T-helper 9 cell (primary cell): ENCODE measurements around the gene VASN.
"Not testable (repeated sequence)": the region's sequence is repeated elsewhere in the genome, so short reads cannot be mapped to it uniquely, and the experiment has no call there.

ENCODE experiments used
- DNase-seq: peaks from one replicate; pipeline ENCODE4 v3.0.0-alpha.2; 2020

Gene VASN

GRCh38 chr16:4337540-4338088 is 34.0 kb upstream of the VASN start:
- no peak for DNase-seq

- no peak for DNase-seq
Observed at GRCh38 chr16:4338125-4338582, 33.5 kb upstream of the VASN start.

DNA sequence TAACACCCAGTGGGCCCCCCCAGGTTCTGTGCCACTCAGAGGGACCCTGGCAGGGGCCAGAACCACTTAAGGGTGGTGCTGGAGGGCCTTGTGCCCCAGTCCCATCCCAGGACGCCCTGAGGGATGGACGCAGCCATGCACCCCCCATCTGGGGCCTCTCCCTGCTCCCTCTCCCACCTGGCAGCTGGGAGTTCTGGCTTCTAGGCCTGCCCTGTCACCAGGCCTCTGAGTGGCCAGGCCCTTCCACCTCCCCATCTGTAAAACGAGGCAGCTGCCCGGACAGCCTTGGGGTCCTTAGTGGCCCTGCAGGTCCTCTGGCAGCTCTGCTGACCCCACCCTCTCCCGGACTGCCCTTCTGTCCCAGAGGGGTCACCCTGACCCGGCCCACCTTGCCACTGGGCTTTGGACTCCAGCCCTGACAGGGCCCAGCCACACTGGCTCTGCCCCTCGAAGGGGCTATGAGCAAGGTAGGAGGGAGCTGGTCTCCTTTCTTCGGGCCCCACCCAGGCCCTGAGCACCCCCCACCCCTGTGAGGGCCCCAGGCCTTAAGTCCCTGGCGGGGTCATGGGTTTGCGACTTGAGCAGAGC is 32.8 kb upstream of the VASN start:
- DNase-seq, result no peak

DNA sequence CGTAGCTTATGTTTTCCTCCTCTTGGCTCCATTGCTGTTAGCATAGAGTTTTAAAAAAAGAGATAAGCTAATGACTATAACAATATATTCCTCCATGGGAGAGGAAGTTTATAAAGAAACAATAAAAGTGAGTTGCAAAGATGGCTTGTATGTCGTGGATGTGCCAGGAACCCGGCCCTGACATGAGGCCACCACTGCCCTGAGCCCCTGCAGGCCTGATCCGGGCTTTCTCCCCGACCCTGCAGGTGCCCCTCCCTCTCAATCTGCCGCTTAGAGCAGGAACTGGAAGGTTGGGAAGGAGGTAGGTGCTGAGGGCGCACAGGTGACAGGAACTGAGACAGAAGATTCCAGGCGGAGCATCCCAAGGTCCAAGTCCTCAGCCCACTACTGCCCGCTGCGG is 32.2 kb upstream of the VASN start:
- DNase-seq, result no peak

DNA sequence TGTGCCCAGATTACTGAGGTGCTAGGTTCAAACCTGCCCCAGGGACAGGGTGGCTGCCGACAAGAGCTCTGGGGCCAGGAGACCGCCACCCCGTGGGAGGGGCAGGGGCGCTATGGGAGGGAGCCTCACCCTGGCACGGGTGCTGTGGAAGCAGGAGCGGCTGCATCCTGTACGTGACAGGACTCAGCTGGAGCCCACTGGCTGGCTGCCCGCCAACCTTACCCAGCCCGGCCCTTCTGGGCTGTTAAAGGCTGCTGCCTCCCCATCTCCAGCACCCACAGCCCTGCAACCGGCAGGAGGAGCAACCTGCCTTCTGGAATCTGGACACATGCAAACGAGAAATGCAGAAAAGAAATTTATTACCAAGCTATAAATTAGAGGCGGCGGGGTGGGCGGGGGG is 31.7 kb upstream of the VASN start:
- DNase-seq, result no peak

DNA sequence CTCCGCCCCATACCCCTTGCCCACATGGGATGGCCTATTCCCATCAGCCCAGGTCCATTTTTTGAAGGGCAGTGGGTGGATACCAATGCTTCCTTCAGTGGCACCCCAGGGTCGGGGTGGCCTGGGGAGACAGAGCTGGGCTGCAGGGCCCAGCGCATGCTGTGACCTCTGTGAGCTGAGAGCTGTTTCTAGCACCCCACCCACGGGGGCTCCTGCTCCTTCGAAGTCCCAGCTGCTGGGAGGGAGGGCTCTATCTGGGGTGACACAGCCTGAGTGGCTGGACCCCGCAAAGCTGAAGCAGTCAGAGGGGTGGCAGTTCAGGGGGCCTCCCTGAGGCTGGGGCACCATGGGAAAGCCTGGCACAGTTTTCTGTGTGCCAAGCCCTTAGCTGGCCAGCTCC is 31.2 kb upstream of the VASN start:
- no peak for DNase-seq

- no peak for DNase-seq
Observed at GRCh38 chr16:4341250-4341649, 30.4 kb upstream of the VASN start.

GRCh38 chr16:4342866-4343744 is 28.5 kb upstream of the VASN start:
- DNase-seq, result no peak

DNA sequence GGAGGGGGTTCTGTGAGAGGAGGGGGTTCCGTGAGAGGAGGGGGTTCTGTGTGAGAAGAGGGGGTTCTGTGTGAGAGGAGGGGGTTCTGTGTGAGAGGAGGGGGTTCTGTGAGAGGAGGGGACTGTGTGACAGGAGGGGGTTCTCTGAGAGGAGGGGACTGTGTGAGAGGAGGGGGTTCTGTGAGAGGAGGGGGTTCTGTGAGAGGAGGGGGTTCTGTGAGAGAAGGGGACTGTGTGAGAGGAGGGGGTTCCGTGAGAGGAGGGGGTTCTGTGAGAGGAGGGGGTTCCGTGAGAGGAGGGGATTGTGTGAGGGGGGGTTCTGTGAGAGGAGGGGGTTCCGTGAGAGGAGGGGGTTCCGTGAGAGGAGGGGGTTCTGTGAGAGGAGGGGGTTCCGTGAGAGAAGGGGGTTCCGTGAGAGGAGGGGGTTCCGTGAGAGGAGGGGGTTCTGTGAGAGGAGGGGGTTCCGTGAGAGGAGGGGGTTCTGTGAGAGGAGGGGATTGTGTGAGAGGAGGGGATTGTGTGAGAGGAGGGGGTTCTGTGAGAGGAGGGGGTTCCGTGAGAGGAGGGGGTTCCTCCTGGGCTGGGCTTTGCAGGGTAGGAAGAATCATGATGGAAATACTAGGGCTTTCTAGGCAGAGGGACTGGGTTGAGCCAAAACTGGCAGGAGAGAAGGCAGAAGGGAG is 27.2 kb upstream of the VASN start:
- not testable (repeated sequence) for DNase-seq

- DNase-seq, result no peak
Observed at GRCh38 chr16:4344983-4345835, 26.4 kb upstream of the VASN start.

GRCh38 chr16:4345836-4346781 is 25.5 kb upstream of the VASN start:
- DNase-seq, result no peak

GRCh38 chr16:4347010-4347409 is 24.6 kb upstream of the VASN start:
- no peak for DNase-seq

- DNase-seq, result no peak
Observed at GRCh38 chr16:4347765-4348509, 23.7 kb upstream of the VASN start.

DNA sequence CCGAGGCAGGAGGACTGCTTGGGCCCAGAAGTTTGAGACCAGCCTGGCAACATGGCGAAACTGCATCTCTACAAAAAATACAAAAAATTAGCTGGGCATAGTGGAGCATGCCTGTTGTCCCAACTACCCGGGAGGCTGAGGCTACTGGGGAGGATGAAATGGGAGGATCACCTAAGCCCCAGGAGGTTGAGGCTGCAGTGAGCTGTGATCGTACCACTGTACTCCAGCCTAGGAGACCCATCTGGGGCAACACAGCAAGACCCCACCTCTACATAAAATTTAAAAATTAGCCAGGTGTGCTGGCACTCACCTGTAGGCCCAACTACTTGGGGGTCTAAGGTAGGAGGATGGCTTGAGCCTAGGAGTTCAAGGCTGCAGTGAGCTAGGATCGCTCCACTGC is 22.3 kb upstream of the VASN start:
- DNase-seq, result no peak

- DNase-seq, result no peak
Observed at GRCh38 chr16:4350365-4350786, 21.3 kb upstream of the VASN start.

- DNase-seq, result peak; percentile 98
Observed at GRCh38 chr16:4350787-4351659, 20.6 kb upstream of the VASN start, which contains the start of gene PAM16. Gene PAM16 (minus strand): TSS chr16:4351321. CDS start chr16:4351234, 87 bp downstream.

DNA sequence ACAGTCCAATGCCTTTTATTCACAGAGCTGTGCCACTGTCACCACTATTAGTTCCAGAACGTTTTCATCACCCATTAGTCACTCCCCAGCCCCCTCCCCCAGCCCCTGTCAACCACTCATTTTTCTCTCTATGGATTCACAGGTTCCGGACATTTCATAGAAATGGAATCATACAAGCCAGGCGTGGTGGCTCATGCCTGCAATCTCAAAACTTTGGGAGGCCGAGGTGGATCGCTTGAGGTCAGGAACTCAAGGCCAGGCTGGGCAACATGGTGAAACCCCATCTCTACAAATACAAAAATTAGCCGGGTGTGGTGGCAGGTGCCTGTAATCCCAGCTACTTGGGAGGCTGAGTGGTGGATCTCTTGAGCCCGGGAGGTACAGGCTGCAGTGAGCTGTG is 19.8 kb upstream of the VASN start:
- DNase-seq, result no peak

GRCh38 chr16:4352843-4353242 is 18.8 kb upstream of the VASN start:
- no peak for DNase-seq

GRCh38 chr16:4353675-4354074 is 18.0 kb upstream of the VASN start:
- DNase-seq, result no peak
